GM19324 (cell line): ENCODE results near the gene SMIM10L1.

Experiments
- ATAC-seq: cut with Tn5 transposase; IDR thresholded peaks from one replicate; pipeline ENCODE4 v1.9.1; 2021; ENCODE audit warnings: mild to moderate bottlenecking, moderate library complexity; ENCODE audit not compliant: unreplicated experiment, low FRiP score

The SMIM10L1 gene

DNA sequence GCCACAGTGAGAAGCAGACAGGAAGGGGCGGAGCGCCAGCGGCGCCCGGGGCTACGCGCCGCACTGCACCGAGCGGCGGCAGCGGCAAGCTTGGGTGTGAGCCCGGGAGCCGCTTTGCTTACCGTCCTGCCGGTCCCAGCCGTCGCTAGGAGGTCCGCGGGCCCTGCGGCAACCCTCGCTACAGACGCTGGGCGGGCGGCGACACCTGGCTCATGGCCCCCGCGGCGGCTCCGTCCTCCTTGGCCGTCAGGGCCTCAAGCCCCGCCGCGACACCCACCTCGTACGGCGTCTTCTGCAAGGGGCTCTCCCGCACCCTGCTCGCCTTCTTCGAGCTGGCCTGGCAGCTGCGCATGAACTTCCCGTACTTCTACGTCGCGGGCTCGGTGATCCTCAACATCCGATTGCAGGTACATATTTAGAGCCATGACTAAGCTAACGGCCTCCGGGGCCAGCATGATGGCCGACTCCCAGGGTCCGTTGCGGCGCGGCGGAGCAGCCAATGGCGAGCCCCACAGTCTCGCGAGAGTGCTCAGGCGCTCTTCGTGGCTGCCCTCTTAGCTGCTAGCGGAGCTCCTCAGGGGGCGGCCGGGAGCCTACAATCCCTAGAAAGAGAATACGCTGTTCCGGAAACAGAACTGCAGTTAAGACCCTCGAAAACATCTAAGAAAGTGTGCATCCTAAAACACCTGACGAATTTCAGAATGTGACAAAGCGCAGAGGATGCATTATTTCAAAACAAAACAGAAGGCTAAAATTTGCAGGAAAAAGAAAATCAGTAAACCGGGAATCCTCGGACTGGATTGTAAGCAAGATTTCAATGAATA, at the start of gene SMIM10L1:
Gene SMIM10L1 (plus strand): TSS at position 50 of the 824 bp plus-strand sequence. CDS start 163 bp downstream, at position 213.
- ATAC-seq = peak; percentile 96

GRCh38 chr12:11130382-11130781, 40.6 kb upstream of the SMIM10L1 start:
- no peak for ATAC-seq

- ATAC-seq = no peak
Observed at GRCh38 chr12:11130999-11131398, 40.0 kb upstream of the SMIM10L1 start.

- no peak for ATAC-seq
Observed at GRCh38 chr12:11133162-11133561, 37.8 kb upstream of the SMIM10L1 start.

GRCh38 chr12:11133816-11134215, 37.2 kb upstream of the SMIM10L1 start:
- no peak for ATAC-seq

GRCh38 chr12:11134305-11134704, 36.7 kb upstream of the SMIM10L1 start, which contains the start of gene TAS2R30:
Gene TAS2R30, minus strand, starts transcription at chr12:11134644. Its CDS starts 400 bp downstream, at chr12:11134244.
- no peak for ATAC-seq

DNA sequence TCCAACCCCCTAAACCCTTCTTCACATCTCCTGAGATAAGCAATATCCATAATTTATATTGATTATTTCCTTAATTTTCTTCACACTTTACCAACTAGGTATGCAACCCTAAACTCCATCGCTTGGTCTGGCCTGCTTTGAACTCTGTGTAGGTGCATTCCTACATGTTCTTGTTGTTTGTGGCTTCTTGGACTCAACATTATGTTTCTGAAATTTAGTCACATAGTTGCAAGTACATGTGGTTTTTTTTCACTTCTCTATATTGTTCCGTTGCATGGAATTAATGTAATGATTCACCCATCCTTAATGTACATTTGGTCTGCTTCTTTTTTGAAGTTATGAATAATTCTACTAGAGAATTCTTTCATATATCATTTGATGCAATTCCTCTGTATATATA, 34.9 kb upstream of the SMIM10L1 start:
- no peak for ATAC-seq

- no peak for ATAC-seq
Observed at GRCh38 chr12:11143352-11143751, 27.6 kb upstream of the SMIM10L1 start.

- ATAC-seq = no peak
Observed at GRCh38 chr12:11144297-11144696, 26.7 kb upstream of the SMIM10L1 start.

DNA sequence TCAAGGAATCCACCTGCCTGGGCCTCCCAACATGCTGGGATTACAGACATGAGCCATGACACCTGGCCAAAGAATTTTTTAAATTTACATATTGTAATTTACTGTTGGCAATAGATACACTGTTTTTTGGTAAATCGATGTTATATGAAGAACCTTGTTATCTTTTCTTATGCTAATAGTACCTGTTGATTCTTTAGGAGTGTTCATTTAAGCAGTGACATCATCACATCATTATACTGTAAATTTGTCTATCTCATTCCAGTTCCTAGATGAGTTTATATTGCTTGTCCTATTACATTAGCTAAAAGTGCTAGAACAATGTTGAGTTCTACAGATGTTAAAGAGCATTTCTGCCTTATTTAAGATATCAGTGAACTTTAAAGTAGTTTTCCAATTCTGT, 23.6 kb upstream of the SMIM10L1 start:
- no peak for ATAC-seq

GRCh38 chr12:11150832-11151231, 20.2 kb upstream of the SMIM10L1 start:
- ATAC-seq = no peak

DNA sequence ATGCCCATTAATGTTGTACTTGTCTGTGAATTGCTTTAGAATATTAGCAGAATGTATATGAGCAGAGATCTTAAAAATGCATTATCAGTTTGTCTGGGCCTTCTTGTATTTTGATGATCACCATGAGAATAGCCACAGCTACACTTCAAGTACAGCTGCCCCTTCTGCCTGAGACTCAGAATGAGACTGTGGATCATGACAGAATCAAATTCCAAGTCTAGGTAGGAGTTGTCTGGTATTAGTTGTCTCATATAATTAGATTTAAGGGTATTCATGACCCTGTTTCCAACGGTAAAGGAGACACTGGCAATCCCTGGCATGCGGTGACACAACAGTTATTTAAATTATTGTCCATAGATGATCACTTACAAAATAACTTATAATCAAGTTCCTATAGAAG, 18.3 kb upstream of the SMIM10L1 start:
- no peak for ATAC-seq

DNA sequence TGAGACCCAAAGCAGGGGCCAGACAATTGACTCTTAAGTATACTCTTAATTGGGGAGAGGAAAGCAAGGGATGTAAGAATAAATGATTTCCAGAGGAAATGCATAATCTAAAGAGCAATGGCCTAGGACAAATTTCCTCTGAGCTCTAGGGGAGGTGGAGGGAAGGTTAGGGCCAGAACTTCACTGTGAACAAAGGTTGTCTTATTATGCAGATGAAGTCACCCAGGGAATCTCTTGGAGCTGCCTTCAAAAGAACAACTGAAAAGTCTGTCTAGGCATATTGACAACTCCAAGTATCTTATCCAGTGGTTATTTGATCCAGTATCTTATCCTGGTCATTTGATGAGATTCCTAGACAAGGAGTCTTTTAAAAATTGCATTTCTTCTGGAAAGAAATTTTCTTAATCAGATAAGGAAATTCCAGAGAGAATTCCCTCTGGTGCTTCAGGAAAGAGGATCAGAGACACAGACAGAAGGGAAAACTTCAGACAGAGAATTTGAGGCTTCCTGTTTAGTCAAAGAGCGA, 16.5 kb upstream of the SMIM10L1 start:
- ATAC-seq = no peak

GRCh38 chr12:11158885-11159444, 12.0 kb upstream of the SMIM10L1 start:
- no peak for ATAC-seq

GRCh38 chr12:11162502-11162901, 8.5 kb upstream of the SMIM10L1 start:
- no peak for ATAC-seq

GRCh38 chr12:11164384-11164783, 6.6 kb upstream of the SMIM10L1 start:
- no peak for ATAC-seq

- no peak for ATAC-seq
Observed at GRCh38 chr12:11166300-11166699, 4.7 kb upstream of the SMIM10L1 start.

GRCh38 chr12:11170810-11171144, 217 bp upstream of the SMIM10L1 start:
- ATAC-seq = no peak

DNA sequence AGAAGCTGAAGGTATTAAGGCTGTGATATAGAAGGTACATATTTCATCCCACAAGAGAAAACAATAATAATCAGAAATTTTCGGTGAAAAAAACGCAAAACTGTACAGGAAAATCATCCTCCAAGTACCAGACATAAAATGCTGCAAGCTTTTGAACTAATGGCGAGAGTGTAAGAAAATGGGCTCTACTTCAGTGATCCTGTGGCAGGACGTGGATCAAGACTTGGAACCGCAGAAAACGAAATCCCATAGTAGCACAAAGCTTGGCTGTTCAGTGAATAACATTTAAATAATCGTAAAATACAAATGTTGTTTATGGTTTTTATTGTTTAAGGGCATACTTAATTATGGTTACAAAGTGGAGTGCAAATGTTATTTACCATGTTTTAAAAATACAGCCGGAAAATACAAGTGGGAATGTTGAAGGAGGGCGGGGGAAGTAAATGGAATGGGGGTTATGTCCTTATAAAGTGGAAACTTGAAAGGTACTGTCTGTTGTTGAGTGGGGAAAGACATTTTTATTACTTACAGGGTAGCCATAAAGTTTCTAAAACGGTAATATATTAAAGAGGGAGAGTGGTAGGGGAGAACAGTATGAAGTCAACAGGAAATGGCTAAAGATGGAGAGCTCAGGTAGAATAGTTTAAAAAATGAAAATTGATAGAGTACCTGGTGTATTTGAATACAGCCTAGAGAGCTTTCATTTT, 1.1 kb downstream of the SMIM10L1 start:
- no peak for ATAC-seq

- ATAC-seq = no peak
Observed at GRCh38 chr12:11174022-11174421, 3.0 kb downstream of the SMIM10L1 start.

DNA sequence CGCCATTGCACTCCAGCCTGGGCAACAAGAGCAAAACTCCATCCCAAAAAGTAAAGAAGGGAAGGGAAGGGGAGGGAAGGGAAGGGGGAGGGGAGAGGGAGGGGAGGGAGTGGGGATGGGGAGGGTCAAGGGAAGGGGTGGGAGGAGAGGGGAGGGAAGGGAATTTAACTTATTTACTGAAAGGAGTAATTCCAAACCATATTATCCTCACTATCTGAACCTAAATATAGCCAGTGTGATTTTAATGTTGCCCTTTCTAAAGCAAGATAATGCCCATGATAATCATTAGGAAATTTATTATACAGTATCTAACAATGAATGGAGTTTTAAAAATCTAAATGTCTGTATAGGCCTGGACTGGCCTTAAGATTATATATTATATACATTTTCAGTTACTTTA, 7.3 kb downstream of the SMIM10L1 start:
- ATAC-seq = no peak
